ENCODE measurements around the gene DPF3.

GRCh38 chr14:72615451-72616121 lies 278.3 kb downstream of the DPF3 start:
- TF ChIP-seq CTCF (IDR thresholded peaks at IDR 0.05) (no peak), POLR2A (IDR thresholded peaks at IDR 0.05) (no peak)

Measured in lower leg skin (tissue), 3 donors.